ENCODE measurements around the gene PRLHR. TPM values are rescaled to one million over a fixed set of nuclear protein-coding genes. Genes with fewer than 3 reads are reported as not detected.
A peak's percentile ranks its signal among the peaks of the same experiment; 100 is the strongest.

The PRLHR gene
- total and polyA plus RNA-seq, 2 donors (not counting 1 experiment from before 2014, with no cell fraction given): not detected

GRCh38 chr10:118592675-118593330 is 2.6 kb downstream of the PRLHR start:
- no peak overlapping the region for H3K9ac ChIP-seq (ENCODE audit: insufficient read depth, low read length)
- H3K27me3 ChIP-seq (ENCODE audit: control insufficient read depth, insufficient read depth, low read length): peaks cover 14% of the 10 kb centered on the region
- no peak for DNase-seq (ENCODE audit: low read depth in 2 of 2)
- no peak overlapping the region for H3K27ac ChIP-seq (ENCODE audit: insufficient read depth, low read length)
- no peaks in the 10 kb centered on the region for H3K4me1 ChIP-seq (ENCODE audit: control insufficient read depth, extremely low read depth, insufficient read depth, low read length)
- H4K20me1 ChIP-seq (ENCODE audit: control insufficient read depth, extremely low read depth, insufficient read depth, low read length): no peaks in the 10 kb centered on the region
- TF ChIP-seq EZH2 (IDR thresholded peaks at IDR 0.05; ENCODE audit: low read length, missing control alignments): no peak
- TF ChIP-seq CTCF (conservative IDR thresholded peaks at IDR 0.05 in 1 of 2, IDR thresholded peaks at IDR 0.05 in 1 of 2; ENCODE audit: low read depth in 1 of 2, low read length in 2 of 2): no peak
- H3K9me3 ChIP-seq (ENCODE audit: control insufficient read depth, insufficient read depth, low read depth, low read length): no peaks in the 10 kb centered on the region
- H2AFZ ChIP-seq (ENCODE audit: low read length): no peak overlapping the region
- no peaks in the 10 kb centered on the region for H3K79me2 ChIP-seq (ENCODE audit: control insufficient read depth, insufficient read depth, low read length)
- no peak overlapping the region for H3K4me3 ChIP-seq (replicated peaks in 1 of 4; ENCODE audit: control extremely low read depth in 1 of 4, insufficient read depth in 1 of 4, low read depth in 3 of 4, low read length in 4 of 4)
- H3K36me3 ChIP-seq (ENCODE audit: control insufficient read depth, insufficient read depth, low read length): no peaks in the 10 kb centered on the region
- H3K4me2 ChIP-seq (ENCODE audit: extremely low read depth, insufficient read depth, low read length): no peak overlapping the region

GRCh38 chr10:118590334-118590733 is 5.1 kb downstream of the PRLHR start:
- Histone ChIP-seq H2AFZ (ENCODE audit: low read length) (no peak overlapping the region), H3K79me2 (ENCODE audit: control insufficient read depth, insufficient read depth, low read length) (no peaks in the 10 kb centered on the region), H3K36me3 (ENCODE audit: control insufficient read depth, insufficient read depth, low read length) (no peaks in the 10 kb centered on the region), H3K27me3 (ENCODE audit: control insufficient read depth, insufficient read depth, low read length) (peaks cover 1% of the 10 kb centered on the region), H3K4me1 (ENCODE audit: control insufficient read depth, extremely low read depth, insufficient read depth, low read length) (no peaks in the 10 kb centered on the region), H3K27ac (ENCODE audit: insufficient read depth, low read length) (no peak overlapping the region), H3K4me3 (replicated peaks in 1 of 4; ENCODE audit: control extremely low read depth in 1 of 4, insufficient read depth in 1 of 4, low read depth in 3 of 4, low read length in 4 of 4) (no peak overlapping the region), H3K4me2 (ENCODE audit: extremely low read depth, insufficient read depth, low read length) (no peak overlapping the region), H3K9ac (ENCODE audit: insufficient read depth, low read length) (no peak overlapping the region), H3K9me3 (ENCODE audit: control insufficient read depth, insufficient read depth, low read depth, low read length) (no peaks in the 10 kb centered on the region), H4K20me1 (ENCODE audit: control insufficient read depth, extremely low read depth, insufficient read depth, low read length) (no peaks in the 10 kb centered on the region)
- TF ChIP-seq CTCF (conservative IDR thresholded peaks at IDR 0.05 in 1 of 2, IDR thresholded peaks at IDR 0.05 in 1 of 2; ENCODE audit: low read depth in 1 of 2, low read length in 2 of 2) (no peak), EZH2 (IDR thresholded peaks at IDR 0.05; ENCODE audit: low read length, missing control alignments) (no peak)
- peak; percentile 8 to 17 for DNase-seq (ENCODE audit: low read depth in 2 of 2)

- H3K4me3 ChIP-seq (replicated peaks in 1 of 4; ENCODE audit: control extremely low read depth in 1 of 4, insufficient read depth in 1 of 4, low read depth in 3 of 4, low read length in 4 of 4): no peak overlapping the region
- H2AFZ ChIP-seq (ENCODE audit: low read length): no peak overlapping the region
- no peaks in the 10 kb centered on the region for H3K27me3 ChIP-seq (ENCODE audit: control insufficient read depth, insufficient read depth, low read length)
- TF ChIP-seq CTCF (conservative IDR thresholded peaks at IDR 0.05 in 1 of 2, IDR thresholded peaks at IDR 0.05 in 1 of 2; ENCODE audit: low read depth in 1 of 2, low read length in 2 of 2): no peak
- TF ChIP-seq EZH2 (IDR thresholded peaks at IDR 0.05; ENCODE audit: low read length, missing control alignments): no peak
- H3K9ac ChIP-seq (ENCODE audit: insufficient read depth, low read length): no peak overlapping the region
- H4K20me1 ChIP-seq (ENCODE audit: control insufficient read depth, extremely low read depth, insufficient read depth, low read length): no peaks in the 10 kb centered on the region
- no peak overlapping the region for H3K27ac ChIP-seq (ENCODE audit: insufficient read depth, low read length)
- H3K9me3 ChIP-seq (ENCODE audit: control insufficient read depth, insufficient read depth, low read depth, low read length): no peaks in the 10 kb centered on the region
- no peaks in the 10 kb centered on the region for H3K36me3 ChIP-seq (ENCODE audit: control insufficient read depth, insufficient read depth, low read length)
- no peaks in the 10 kb centered on the region for H3K4me1 ChIP-seq (ENCODE audit: control insufficient read depth, extremely low read depth, insufficient read depth, low read length)
- no peak overlapping the region for H3K4me2 ChIP-seq (ENCODE audit: extremely low read depth, insufficient read depth, low read length)
- no peaks in the 10 kb centered on the region for H3K79me2 ChIP-seq (ENCODE audit: control insufficient read depth, insufficient read depth, low read length)
- DNase-seq (ENCODE audit: low read depth in 2 of 2): no peak
These were observed 7.4 kb downstream of the PRLHR start for GRCh38 chr10:118587881-118588651.

Data from fibroblast of lung (primary cell).